Stimulated activated CD4-positive, alpha-beta T cell treated with anti-CD3 and anti-CD28 coated beads, Interleukin-15, amount 100 ng/mL, for 24 hours (primary cell): ENCODE measurements around the gene NUP62CL.
A peak's percentile ranks its signal among the peaks of the same experiment; 100 is the strongest.

Experiments
- DNase-seq: peaks from one replicate; pipeline ENCODE4 v3.0.0-alpha.2; 2020

The NUP62CL gene

GRCh38 chrX:107146670-107147069, 59.6 kb downstream of the NUP62CL start:
- no peak for DNase-seq

- no peak for DNase-seq
Observed at GRCh38 chrX:107135965-107136307, 70.3 kb downstream of the NUP62CL start.

GRCh38 chrX:107135049-107135964, 70.9 kb downstream of the NUP62CL start:
- DNase-seq = peak; percentile 23

GRCh38 chrX:107123750-107124149, 82.5 kb downstream of the NUP62CL start:
- no peak for DNase-seq

GRCh38 chrX:107119283-107119682, 87.0 kb downstream of the NUP62CL start:
- DNase-seq = no peak

GRCh38 chrX:107118322-107119147, 87.7 kb downstream of the NUP62CL start, which contains the start of gene RBM41:
Gene RBM41 (minus strand): TSS chrX:107118822. CDS start chrX:107118773, 49 bp downstream.
- peak; percentile 78 for DNase-seq

GRCh38 chrX:107117993-107118321, 88.3 kb downstream of the NUP62CL start:
- DNase-seq = no peak

- DNase-seq = no peak
Observed at GRCh38 chrX:107107459-107107858, 98.8 kb downstream of the NUP62CL start.

GRCh38 chrX:107102980-107103379, 103.3 kb downstream of the NUP62CL start:
- DNase-seq = no peak

GRCh38 chrX:107076158-107076557, 130.1 kb downstream of the NUP62CL start:
- DNase-seq = no peak
